Rectal smooth muscle tissue (tissue), 1 donor: Measurements from ENCODE around the gene ZNF148.

Experiments
- H3K27ac ChIP-seq: one replicate; pipeline ENCODE4 v1.7.0; 2013; ENCODE audit warnings: low read depth, low read length, inconsistent platforms
- H3K27me3 ChIP-seq: one replicate; pipeline ENCODE4 v1.7.0; 2013; ENCODE audit warnings: low read length; ENCODE audit not compliant: control insufficient read depth, insufficient read depth
- H3K36me3 ChIP-seq: one replicate; pipeline ENCODE4 v1.7.0; 2013; ENCODE audit warnings: low read length; ENCODE audit not compliant: control insufficient read depth, insufficient read depth
- H3K4me1 ChIP-seq: one replicate; pipeline ENCODE4 v1.7.0; 2013; ENCODE audit warnings: low read length; ENCODE audit not compliant: control insufficient read depth, insufficient read depth
- H3K4me3 ChIP-seq: one replicate; pipeline ENCODE4 v1.7.0; 2013; ENCODE audit warnings: low read length
- H3K9ac ChIP-seq: one replicate; pipeline ENCODE4 v1.7.0; 2013; ENCODE audit warnings: low read length

ZNF148 gene

GRCh38 chr3:125221831-125222230 is 153.3 kb downstream of the ZNF148 start:
- Histone ChIP-seq H3K4me1 (no peaks in the 10 kb centered on the region), H3K27ac (no peak overlapping the region), H3K36me3 (no peaks in the 10 kb centered on the region), H3K27me3 (no peaks in the 10 kb centered on the region), H3K4me3 (no peak overlapping the region), H3K9ac (no peak overlapping the region)

- no peak overlapping the region for H3K9ac ChIP-seq
- no peaks in the 10 kb centered on the region for H3K27me3 ChIP-seq
These were observed 154.2 kb downstream of the ZNF148 start for GRCh38 chr3:125220727-125221429.

GRCh38 chr3:125220183-125220582 is 154.9 kb downstream of the ZNF148 start:
- no peak overlapping the region for H3K27ac ChIP-seq
- H3K4me1 ChIP-seq: no peaks in the 10 kb centered on the region
- H3K4me3 ChIP-seq: no peak overlapping the region
- H3K9ac ChIP-seq: no peak overlapping the region
- no peaks in the 10 kb centered on the region for H3K36me3 ChIP-seq
- H3K27me3 ChIP-seq: no peaks in the 10 kb centered on the region

More at GRCh38 chr3:125220727-125221429, 154.2 kb downstream of the ZNF148 start:
- no peaks in the 10 kb centered on the region for H3K36me3 ChIP-seq
- no peaks in the 10 kb centered on the region for H3K4me1 ChIP-seq
- no peak overlapping the region for H3K27ac ChIP-seq
- H3K4me3 ChIP-seq: no peak overlapping the region

GRCh38 chr3:125219261-125219701 is 155.8 kb downstream of the ZNF148 start:
- no peaks in the 10 kb centered on the region for H3K27me3 ChIP-seq
- H3K4me1 ChIP-seq: no peaks in the 10 kb centered on the region
- no peak overlapping the region for H3K4me3 ChIP-seq
- H3K36me3 ChIP-seq: no peaks in the 10 kb centered on the region
- no peak overlapping the region for H3K27ac ChIP-seq
- H3K9ac ChIP-seq: no peak overlapping the region

GRCh38 chr3:125214738-125215137 is 160.4 kb downstream of the ZNF148 start:
- Histone ChIP-seq H3K4me1 (peaks cover 2% of the 10 kb centered on the region), H3K9ac (no peak overlapping the region), H3K27ac (no peak overlapping the region), H3K4me3 (no peak overlapping the region), H3K36me3 (no peaks in the 10 kb centered on the region), H3K27me3 (peaks cover 21% of the 10 kb centered on the region)

- Histone ChIP-seq H3K27me3 (peaks cover 21% of the 10 kb centered on the region), H3K9ac (no peak overlapping the region), H3K36me3 (no peaks in the 10 kb centered on the region), H3K27ac (no peak overlapping the region), H3K4me1 (peaks cover 2% of the 10 kb centered on the region), H3K4me3 (no peak overlapping the region)
These were observed 161.1 kb downstream of the ZNF148 start for GRCh38 chr3:125213946-125214542.

- Histone ChIP-seq H3K4me1 (peaks cover 2% of the 10 kb centered on the region), H3K27ac (no peak overlapping the region), H3K27me3 (peaks cover 21% of the 10 kb centered on the region), H3K4me3 (no peak overlapping the region), H3K36me3 (no peaks in the 10 kb centered on the region), H3K9ac (no peak overlapping the region)
These were observed 161.8 kb downstream of the ZNF148 start for GRCh38 chr3:125213364-125213755.

- Histone ChIP-seq H3K27me3 (peaks cover 21% of the 10 kb centered on the region), H3K36me3 (no peaks in the 10 kb centered on the region), H3K4me3 (peak within 1 kb of the TSS; percentile 65), H3K4me1 (peaks cover 2% of the 10 kb centered on the region), H3K9ac (no peak within 1 kb of the TSS), H3K27ac (no peak within 1 kb of the TSS)
These were observed 162.4 kb downstream of the ZNF148 start, which contains the start of gene SLC12A8 for GRCh38 chr3:125212509-125213363. Gene SLC12A8 (minus strand): TSS chr3:125212748. CDS start chr3:125211349, 1,399 bp downstream.

GRCh38 chr3:125212091-125212508 is 163.0 kb downstream of the ZNF148 start:
- no peak overlapping the region for H3K9ac ChIP-seq

GRCh38 chr3:125211523-125212090 is 163.5 kb downstream of the ZNF148 start:
- Histone ChIP-seq H3K9ac (no peak overlapping the region), H3K4me3 (peak overlapping the region; percentile 65), H3K4me1 (peaks cover 2% of the 10 kb centered on the region), H3K27me3 (peaks cover 21% of the 10 kb centered on the region), H3K36me3 (no peaks in the 10 kb centered on the region), H3K27ac (no peak overlapping the region)

More at GRCh38 chr3:125212091-125212508, 163.0 kb downstream of the ZNF148 start:
- Histone ChIP-seq H3K4me3 (peak overlapping the region; percentile 65), H3K36me3 (no peaks in the 10 kb centered on the region), H3K4me1 (peaks cover 2% of the 10 kb centered on the region), H3K27me3 (peaks cover 21% of the 10 kb centered on the region), H3K27ac (no peak overlapping the region)

GRCh38 chr3:125207949-125208568 is 167.1 kb downstream of the ZNF148 start:
- Histone ChIP-seq H3K27ac (no peak overlapping the region), H3K27me3 (peaks cover 17% of the 10 kb centered on the region), H3K9ac (no peak overlapping the region), H3K4me3 (no peak overlapping the region), H3K36me3 (no peaks in the 10 kb centered on the region), H3K4me1 (peaks cover 2% of the 10 kb centered on the region)
